Suprapubic skin (tissue), 3 donors: ENCODE measurements around the gene RIC3.

ENCODE experiments used
- CTCF ChIP-seq, 2 donors: fragments of 200-600 bp in 1 of 2; fragments of 450-650 bp in 1 of 2; sonication (generic) in 1 of 2; IDR thresholded peaks; one replicate each; pipeline ENCODE4 v1.5.1; 2016 to 2019; ENCODE audit warnings: antibody characterized with exemption in 2 of 2, mild to moderate bottlenecking in 1 of 2, moderate library complexity in 1 of 2
- POLR2A ChIP-seq, 2 donors: fragments of 450-650 bp; IDR thresholded peaks; one replicate each; pipeline ENCODE4 v1.6.1; 2017; ENCODE audit warnings: antibody characterized with exemption in 2 of 2, mild to moderate bottlenecking in 2 of 2, moderate library complexity in 2 of 2

GRCh38 chr11:8098879-8099278 is 69.9 kb downstream of the RIC3 start:
- TF ChIP-seq CTCF (IDR thresholded peaks at IDR 0.05), result no peak
- TF ChIP-seq POLR2A (IDR thresholded peaks at IDR 0.05), result no peak
